Myocyte (in vitro differentiated cells): Measurements from ENCODE around the gene GAL3ST2. TPM values are rescaled to one million over a fixed set of nuclear protein-coding genes. Genes with fewer than 3 reads are reported as not detected.
"Not testable (repeated sequence)": the region's sequence is repeated elsewhere in the genome, so short reads cannot be mapped to it uniquely, and the experiment has no call there.

ENCODE experiments used
- DNase-seq: peaks from one replicate; pipeline ENCODE4 v3.0.0-alpha.2; 2012; ENCODE audit warnings: low read depth
- total RNA-seq: library from RNA; depleted of rRNA; stranded (reverse); fragments of >200 nt; gene quantifications from 2 replicates; pipeline ENCODE4 v1.2.3, GENCODE V29; 2014

The GAL3ST2 gene
- total RNA-seq, 1 donor from 2014 or later = not detected

DNA sequence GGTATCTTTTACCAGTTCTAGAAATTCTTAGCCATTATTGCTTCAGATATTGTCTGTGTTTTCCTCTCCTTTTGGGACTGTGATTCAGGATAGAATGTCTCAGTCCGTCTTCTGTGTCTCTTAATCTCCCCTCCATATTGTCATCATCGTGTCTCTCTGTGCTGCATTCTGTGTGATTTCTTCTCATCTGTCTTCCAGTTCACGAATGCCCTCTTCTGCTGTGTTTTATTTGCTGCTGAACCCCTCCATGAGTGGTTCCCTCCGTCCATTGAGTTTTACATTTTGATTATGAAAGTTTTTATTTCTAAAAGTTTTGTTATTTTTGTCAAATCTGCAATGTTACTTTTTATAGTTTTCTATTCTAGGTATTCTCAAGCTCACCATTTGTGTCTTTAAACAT lies 30.5 kb upstream of the GAL3ST2 start:
- no peak for DNase-seq

GRCh38 chr2:241748468-241749256 lies 28.0 kb upstream of the GAL3ST2 start:
- DNase-seq = no peak

DNA sequence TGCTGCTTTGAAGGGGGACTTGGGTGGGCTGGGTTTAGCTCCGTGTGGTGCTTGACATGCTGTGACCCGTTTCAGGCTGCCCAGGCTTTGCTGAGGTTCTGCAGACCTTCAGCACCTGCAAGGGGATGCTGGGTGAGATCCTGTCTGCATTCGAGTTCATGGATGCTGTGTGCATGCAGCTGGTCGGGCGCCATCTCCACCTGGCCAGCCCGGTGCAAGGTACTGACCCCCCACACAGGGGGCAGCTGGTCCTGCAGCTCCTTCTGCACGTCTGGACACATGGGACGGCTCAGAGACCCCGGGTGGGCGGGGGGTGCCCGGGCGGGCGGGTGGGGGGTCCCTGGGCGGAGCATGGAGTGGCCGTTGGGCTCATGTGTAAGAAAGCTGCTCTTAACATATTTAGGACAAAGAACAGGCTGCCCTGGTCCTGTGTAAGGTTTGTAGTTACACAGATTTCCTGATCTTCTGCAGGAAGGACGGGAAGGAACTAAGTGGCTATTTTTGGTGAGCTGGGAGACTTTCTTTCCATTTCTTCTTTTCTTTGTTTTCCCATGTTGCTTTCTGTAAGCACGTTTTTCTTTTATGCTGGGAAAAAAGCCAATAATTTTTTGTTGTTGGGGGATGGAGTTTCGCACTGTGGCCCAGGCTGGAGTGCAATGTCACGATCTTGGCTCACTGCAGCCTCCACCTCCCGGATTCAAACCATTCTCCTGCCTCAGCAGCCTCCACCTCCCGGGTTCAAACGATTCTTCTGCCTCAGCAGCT lies 26.4 kb upstream of the GAL3ST2 start:
- DNase-seq = no peak

GRCh38 chr2:241751152-241751551 lies 25.5 kb upstream of the GAL3ST2 start:
- DNase-seq = no peak

GRCh38 chr2:241751776-241752175 lies 24.8 kb upstream of the GAL3ST2 start:
- no peak for DNase-seq

DNA sequence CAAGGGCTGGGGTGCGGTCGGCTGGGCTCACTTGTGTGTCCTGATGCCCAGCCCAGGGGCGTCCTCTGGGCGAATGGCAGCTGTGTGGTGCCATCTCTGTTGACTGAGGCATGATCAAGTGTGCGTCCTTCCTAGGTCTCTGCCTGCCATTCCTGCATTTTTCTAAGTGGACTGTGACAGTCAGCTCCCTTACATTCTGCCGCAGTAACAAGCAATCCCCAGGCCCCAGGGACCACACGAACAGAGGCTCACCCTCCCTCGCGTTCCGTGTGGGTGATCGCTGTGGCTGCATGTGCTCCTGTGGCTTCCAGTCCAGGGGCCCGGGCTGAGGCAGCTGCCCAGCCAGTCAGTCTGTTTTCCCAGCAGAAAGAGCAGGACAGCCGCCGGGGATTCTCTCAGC lies 24.4 kb upstream of the GAL3ST2 start:
- DNase-seq = no peak

DNA sequence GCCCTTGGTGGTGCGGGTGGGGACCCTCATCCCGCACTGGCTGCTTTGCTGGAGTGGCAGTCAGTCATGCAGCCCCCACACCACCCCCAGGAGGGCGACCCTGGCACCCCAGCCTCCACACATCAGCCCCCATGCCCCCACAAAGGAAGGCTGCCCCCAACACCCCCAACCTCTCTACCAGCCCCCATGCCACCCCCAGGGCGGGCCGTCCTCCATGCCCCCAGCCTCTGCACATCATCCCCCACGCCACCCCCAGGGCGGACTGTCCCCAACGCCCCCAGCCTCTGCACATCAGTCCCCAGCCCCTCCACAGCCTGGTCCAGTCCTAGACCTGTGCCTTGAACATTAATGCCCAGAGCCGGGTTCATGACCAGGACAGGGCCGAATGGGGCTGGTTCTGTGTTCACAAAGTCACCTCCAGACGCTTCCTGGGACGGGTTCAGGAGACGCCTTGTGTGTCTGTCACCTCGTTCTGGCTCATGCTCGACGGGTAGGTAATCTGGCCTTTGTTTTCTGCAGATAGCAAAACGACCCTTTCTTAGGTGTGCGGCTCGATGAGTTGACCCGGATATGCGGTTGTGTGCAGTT lies 23.8 kb upstream of the GAL3ST2 start:
- no peak for DNase-seq

GRCh38 chr2:241753493-241753892 lies 23.1 kb upstream of the GAL3ST2 start:
- DNase-seq = no peak

GRCh38 chr2:241754042-241754441 lies 22.6 kb upstream of the GAL3ST2 start:
- DNase-seq = no peak

DNA sequence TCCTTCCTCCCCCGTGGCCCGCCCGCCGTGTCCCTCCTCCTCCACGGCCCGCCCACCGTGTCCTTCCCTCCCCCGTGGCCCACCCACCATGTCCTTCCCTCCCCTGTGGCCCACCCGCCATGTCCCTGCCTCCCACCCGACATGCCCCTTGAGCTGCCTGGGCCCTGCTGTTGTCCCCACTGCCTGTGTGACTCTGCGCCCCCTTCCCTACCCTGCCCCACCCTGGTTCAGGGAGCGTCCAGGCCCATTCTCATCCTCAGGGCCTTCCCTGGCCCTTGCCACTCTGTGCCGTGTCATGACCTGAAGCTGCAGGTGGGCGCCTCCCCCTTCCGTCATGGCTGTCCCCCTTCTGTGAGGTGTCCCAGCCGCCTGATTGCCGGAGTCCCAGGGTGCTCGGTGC lies 21.5 kb upstream of the GAL3ST2 start:
- no peak for DNase-seq

GRCh38 chr2:241755777-241756176 lies 20.8 kb upstream of the GAL3ST2 start:
- no peak for DNase-seq

DNA sequence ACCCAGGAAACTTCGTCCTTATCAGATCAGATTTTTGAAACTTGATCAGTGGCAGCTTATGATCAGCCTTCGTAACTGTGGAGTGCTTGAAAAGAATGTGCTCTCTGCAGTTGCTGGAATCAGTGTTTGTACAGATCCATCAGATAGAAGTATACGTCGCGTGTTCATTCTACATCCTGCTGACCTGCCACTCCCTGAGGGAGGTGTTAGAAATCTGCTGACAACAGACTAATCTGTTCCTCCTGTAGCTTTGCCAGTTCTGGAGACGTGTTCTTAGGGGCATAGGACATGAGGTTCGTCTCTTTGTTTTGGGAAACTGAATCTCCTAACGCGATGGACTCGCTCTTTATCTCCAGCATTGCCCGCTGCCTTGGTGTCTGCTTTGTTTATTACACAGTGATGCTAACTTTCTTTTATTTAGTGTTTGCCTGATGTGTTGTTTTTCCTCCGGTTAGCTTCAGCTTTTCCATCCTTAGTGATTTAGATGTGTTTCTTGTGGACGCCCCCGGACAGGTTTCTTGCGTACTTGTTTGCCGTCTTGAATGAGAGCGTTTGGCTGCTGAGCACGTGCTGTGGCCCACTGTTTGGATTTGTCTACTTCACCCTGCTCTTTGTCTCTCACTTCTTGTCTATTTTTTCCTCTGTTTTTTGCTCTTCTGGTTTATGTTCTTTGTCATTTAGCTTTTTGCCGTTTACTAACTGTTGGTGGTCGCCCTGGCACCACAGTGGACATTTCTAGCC lies 17.4 kb upstream of the GAL3ST2 start:
- no peak for DNase-seq

DNA sequence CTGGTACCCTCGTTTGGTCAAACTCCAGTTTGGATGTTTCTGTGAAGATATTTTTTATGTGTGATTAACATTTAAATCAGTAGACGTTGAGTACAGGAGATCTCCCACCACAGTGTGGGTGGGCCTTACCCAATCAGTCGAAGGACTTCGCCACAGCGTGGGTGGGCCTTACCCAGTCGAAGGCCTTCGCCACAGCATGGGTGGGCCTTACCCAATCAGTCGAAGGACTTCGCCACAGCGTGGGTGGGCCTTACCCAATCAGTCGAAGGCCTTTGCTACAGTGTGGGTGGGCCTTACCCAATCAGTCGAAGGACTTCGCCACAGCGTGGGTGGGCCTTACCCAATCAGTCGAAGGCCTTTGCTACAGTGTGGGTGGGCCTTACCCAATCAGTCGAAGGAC lies 16.7 kb upstream of the GAL3ST2 start:
- DNase-seq = not testable (repeated sequence)

GRCh38 chr2:241760301-241760771 lies 16.3 kb upstream of the GAL3ST2 start:
- no peak for DNase-seq

- DNase-seq = no peak
Measured at GRCh38 chr2:241762321-241762932, 14.2 kb upstream of the GAL3ST2 start.

DNA sequence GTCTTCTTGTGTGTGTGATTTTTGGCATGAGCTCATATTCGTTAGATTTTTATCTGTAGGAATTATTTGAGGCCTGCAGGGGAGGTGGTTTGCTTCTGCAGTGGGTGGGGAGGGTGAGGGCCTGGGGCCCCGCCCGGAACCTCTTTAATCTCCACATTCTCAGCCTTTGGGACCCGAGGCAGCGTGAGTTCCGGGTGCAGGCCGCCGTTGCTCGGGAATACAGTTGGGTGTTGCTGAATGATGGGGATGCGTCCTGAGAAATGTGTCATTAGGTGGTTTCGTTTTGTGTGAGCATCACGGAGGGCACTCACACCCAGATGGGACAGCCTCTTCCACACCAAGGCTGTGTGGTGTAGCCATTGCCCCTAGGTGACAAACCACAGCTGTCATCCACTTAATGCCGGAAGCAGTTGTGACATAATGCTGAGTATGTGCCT lies 13.7 kb upstream of the GAL3ST2 start:
- DNase-seq = no peak

- no peak for DNase-seq
Measured at GRCh38 chr2:241763551-241764274, 12.9 kb upstream of the GAL3ST2 start.

DNA sequence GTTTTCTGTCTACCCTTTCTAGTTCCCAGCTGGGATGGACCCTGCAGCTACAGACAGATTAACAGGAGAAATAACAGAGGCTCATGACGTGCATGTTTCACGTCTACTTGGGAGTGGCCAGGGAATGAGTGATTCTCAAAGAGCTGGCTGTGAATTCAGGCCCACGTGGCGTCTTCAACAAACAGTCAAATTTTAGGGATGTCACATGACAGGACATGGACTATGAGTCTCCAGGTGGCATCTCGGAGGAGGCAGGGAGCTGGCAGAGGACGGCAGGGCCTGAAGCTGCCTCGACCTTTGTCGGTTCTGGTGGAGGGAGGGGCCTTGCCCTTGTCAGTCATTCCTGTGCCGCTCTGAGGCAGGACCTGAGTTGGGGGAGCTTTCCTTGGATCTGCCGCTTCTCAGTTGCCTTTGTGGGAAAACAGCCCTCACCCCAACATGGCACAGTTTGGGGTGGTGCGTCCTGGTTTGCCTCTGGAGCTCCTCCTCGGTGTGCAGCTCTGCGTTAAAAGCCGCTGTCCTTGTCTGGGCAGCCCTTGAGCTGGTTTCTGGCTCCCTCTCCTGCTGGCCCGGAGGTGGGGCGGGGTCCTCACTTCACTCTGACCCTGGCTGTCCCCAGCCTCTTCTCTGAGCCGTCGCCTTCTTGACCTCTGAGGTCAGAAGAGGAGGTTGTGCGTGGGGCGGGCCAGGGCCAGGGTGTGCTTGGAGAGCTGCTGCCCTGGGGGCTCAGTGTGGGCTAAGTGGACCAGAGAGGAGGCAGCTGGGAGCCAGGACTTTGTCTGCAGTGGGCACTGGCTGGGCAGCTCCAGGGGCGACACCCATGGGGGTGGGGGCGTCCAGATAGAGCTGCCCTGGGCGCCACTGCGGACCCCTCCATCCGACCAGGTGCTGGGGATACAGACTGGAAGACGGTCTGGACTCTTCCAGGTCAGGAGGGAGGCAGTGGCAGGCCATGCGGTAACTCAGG lies 12.1 kb upstream of the GAL3ST2 start:
- DNase-seq = no peak
